ENCODE results near the gene ST7.
"Not testable (repeated sequence)": the region's sequence is repeated elsewhere in the genome, so short reads cannot be mapped to it uniquely, and the experiment has no call there.

Gene ST7

DNA sequence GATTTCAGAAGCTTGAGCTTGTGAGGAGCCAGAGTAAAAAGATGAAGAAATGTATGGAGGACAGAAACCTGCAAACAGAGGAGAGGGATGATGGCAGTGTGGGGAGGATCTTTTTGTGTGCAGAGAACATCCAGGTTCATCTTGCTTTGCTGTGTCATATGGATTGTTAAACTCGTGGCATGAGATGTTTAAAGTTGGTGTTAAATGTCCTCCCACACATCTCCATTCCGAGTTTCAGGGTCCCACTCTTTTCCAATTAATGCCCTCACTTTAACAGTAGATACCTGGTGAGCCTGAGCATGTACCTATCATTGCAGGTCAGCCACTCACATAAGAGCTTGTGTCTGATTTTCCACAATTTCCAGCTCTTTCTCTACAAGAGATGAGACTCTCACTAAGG is 147.7 kb downstream of the ST7 start:
- no peak for DNase-seq

DNA sequence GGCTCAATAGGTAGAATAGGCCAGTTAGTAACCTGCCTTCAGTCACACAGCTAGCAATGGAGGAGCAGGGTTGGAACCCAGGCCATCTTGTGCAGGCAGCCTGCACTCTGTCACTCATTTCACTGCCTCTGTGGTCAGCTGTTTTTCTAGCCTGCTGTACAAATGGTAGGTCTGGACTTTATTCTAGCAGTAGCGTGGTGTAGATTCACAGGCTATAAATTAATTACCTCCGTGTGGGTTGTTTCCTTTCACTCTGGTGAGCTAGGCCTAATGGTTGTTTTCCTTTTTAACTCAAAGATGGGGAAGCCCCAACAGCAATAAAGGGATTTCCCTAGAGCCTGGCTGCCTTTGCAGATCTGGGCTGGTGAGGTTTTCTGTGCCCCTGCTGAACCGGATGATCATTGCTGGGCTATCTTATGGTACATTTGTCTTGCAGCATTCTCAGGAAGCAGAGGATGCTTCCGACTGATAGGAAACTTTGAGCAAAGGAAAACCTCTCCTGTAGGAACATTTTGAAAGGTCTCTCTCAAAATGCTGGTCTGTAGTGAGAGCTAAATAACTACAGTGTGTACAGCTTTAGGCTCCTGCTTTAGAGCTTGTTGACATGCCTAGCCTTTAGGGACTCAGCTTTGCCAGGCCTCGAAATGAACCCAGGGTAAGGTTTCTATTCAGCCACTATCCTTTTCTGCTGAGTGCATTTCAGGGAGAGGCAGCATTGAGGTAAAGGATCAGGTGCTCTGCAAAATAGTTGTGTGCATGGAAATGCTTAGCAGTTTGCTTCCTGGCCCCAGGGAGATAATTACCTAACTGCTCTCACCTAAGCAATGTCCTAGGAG is 157.4 kb downstream of the ST7 start:
- DNase-seq: no peak

DNA sequence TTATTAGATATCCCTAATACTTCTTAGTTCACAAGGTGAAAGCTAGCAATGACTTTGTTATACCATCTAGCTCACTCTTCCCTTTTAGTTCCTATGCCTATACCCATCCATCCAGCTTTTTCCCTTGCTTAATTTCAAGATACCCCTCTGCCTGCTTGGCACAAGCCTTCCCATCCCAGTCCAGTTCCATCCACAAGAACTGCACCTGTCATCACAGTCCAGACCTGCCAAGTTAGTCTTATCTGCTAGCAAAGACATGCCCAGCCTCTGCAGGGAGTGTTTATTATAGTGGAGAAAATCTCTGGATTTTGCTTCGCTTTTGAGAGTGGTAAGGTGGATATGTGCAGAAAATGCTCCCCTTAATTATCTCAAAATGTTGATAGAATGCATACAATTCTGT is 158.2 kb downstream of the ST7 start:
- DNase-seq: no peak

DNA sequence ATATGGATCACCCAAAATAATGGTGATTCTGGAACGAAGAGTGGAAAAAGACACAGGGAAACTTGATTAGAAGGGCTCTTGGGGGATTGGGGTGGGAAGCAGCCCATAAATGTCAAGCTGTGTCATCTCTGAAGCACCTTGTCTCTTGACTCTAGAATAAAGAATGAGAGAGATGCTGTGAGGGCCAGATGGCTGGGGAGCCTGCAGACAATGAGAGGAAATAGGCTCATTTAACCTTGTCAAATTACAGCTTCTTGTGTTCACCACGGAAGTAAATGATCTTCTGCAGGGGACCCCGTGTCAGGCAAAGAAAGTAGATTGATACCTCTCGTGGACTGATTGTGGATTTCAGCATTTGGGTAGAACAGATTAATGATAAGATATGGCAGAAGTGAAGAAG is 159.3 kb downstream of the ST7 start:
- no peak for DNase-seq

DNA sequence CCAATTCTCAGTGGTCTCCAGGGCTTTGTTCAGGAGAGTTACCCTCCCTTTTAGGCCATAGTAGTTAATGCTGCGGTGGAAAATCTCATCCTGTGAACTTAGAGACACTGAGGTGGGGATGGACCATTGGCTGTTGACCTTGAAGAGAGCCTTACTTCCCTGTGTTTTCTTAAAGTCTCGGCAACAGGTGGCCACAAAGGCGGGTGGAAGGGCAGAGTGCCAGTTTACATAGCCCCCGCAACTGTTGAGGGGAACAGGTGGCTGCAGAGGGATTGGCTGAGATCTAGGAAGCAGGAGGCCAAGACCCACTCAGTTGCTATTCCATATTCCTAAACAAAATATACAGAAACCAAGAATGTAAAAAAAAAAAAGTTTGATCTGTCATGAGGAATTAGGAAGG is 160.6 kb downstream of the ST7 start:
- DNase-seq: no peak

DNA sequence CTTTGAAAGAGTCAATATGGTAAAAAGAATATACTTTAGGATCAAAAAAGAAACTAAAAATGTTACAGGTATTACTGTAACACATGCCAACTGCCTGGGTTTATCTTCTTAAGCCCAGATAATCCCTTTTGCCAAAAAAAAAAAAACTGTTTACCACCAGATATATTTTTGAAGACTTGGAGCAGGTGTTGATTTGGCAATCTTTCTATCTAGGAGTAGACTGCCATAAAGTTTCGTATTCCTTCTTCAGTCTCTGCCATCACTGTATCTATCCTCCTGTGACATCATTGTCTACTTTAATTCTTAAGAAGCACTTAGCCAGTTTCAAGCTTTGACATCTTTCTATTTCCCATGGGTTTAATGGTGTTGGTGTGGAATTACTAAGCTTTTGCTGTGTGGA is 161.0 kb downstream of the ST7 start:
- DNase-seq: no peak

DNA sequence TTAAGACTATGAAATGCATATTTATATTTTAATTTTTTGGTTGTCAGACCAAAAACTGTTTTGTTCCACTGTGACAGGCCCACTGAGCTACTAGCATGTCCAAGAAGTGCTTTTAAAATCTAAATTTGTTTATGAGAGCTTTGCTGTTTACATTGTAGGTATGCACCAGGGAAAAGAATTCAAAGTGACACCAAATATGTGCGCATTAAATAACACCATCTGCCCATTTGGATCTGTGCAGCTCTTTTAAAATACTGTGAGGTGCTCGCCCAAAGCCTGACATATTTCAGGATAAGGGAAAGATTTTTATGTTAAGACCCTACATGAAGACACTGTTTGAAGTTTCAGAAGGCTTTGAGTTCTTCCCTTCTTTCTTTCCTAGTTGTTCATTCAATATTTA is 162.9 kb downstream of the ST7 start:
- DNase-seq: no peak

DNA sequence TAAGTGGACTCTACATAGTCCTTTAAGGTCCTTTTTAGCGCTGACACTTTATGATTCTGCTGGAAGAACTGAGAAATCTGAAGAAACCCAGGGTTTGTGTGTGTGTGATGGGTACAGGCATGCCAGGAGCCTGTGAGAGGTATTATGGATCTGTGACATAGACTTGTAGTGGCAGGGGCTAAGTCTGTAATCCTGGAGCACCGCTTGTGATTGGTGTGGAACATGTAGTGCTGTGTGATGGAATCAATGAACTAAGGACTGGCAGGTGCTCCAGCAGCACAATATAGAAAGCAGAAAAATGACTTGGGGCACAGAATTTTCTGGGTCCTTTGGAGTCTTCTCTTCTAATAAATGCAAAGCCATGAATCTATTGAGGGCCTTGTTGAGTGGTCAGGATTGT is 163.9 kb downstream of the ST7 start:
- DNase-seq: no peak

DNA sequence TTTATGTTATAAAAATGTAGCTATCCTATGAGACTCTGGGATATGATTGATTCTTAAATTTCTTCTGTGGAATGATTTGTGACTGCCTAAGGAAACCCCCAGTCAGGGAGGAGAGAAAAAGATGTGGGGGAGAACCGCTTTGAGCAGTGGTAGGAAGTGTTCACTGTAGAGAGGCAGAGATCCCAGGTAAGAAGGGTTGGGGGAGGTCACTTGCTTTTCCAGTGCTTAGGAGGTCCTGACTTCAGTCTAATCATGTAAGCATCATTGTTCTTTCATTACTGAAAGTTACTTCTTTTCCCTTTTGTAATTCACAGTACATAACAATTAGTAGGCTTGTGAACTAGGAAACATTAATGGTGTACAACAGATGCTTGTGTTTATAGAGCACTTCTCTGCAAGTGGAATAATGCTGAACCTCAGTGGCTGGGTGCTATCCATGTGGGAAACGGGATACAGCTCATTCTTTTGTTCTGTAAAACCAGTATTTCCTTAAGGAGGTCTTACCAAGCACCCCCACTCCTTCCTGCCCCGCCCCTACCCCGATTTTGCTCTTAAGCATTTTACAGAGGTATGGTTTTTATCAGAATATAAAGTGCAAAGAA is 165.4 kb downstream of the ST7 start:
- DNase-seq: no peak

DNA sequence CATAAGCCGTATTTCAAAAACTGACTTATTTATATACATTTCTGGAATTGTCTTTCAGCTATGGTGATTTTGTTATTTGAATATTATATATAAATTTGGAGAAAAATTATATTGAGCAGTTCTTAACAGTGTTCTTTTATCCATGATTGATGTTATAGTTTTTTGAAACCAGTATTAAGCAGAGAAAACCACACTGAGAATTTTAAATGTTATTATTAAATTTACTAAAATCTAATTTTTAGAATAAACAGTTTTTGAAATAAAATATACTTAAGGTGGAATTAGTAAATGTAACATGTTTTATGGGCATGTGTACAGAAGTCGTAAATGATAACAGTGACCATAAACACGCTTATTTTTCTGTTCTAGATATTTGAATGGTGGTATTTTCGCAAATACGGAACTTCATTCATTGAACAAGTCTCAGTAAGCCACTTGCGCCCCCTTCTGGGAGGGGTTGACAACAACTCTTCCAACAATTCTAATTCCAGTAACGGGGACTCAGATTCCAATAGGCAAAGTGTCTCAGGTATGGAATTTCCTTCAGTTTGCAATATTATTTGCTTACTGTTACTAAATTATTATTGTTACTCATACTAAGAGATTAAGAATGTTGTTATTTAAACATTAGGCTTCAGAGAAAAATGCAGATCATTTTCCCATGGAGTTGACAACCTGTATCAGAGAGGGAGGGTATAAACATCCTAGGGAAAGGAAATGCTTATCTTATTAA is 166.1 kb downstream of the ST7 start:
- peak; percentile 68 for DNase-seq

DNA sequence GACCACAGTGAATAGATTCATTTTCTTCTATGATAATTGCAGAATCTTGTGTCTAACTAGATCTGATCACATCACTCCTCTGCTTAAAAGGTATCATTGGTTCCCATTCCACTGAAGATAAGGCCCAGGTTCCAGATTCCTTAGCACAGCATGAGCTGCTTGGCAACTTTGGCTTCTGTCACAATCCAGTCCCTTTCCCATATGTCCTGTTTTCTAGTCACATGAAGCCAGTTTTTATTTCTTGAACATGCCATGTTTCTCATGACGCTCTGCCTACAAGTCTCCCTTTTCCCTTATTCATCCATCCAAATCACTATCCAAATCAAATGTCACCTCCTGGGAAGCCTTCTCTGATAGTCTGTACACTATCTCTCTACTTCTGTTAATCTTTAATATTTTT is 167.0 kb downstream of the ST7 start:
- DNase-seq: not testable (repeated sequence)

DNA sequence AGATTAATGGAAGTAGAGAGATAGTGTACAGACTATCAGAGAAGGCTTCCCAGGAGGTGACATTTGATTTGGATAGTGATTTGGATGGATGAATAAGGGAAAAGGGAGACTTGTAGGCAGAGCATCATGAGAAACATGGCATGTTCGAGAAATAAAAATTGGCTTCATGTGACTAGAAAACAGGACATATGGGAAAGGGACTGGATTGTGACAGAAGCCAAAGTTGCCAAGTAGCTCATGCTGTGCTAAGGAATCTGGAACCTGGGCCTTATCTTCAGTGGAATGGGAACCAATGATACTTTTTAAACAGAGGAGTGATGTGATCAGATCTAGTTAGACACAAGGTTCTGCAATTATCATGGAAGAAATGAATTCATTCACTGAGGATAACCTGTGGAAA is 168.7 kb downstream of the ST7 start:
- DNase-seq: not testable (repeated sequence)

DNA sequence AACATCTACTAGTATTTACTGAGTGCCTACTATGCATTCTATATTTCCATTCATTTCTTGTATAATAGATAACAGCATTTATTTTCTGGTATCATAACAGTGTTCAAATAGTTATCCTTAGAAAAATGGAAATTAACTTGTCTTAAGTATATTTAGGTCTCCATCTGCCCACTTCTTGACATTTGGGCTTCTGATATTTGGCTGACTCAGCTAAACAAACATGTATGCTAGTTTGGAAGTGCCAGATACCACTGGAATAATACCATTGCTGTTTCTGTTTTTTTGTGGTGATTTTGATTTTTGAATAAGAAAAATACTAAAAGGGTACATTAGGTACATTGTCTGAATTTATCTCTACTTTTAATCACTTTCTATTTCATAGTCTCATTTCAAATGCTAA is 169.2 kb downstream of the ST7 start:
- DNase-seq: no peak

DNA sequence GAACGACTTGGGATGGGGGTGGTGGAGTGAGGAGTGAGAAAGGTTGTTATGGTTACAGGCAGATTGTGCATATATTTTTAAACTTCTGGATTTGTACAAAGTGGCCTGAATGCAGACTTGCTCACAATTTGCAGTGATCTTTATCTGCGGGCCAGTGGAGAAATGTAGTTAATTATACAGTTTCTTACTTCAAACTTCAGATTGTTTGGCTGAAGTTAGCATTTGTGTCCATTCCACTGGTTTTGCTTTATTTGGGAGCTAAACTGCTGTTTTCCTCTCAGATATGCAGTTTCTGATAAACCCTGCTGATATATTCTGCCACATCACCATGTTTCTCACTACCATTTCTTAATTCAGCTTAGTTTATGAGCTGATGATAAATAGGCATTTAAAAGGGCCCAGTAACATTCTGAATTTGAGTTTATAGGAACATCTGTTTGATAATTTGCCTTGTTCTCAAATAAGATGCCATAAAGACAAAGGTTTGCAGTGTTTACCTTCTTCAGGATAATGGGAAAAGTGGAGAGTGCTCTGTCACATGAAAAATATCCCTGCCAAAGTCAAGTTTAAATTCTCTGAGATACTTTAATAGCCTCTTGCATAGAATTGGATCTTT is 170.1 kb downstream of the ST7 start:
- DNase-seq: no peak

DNA sequence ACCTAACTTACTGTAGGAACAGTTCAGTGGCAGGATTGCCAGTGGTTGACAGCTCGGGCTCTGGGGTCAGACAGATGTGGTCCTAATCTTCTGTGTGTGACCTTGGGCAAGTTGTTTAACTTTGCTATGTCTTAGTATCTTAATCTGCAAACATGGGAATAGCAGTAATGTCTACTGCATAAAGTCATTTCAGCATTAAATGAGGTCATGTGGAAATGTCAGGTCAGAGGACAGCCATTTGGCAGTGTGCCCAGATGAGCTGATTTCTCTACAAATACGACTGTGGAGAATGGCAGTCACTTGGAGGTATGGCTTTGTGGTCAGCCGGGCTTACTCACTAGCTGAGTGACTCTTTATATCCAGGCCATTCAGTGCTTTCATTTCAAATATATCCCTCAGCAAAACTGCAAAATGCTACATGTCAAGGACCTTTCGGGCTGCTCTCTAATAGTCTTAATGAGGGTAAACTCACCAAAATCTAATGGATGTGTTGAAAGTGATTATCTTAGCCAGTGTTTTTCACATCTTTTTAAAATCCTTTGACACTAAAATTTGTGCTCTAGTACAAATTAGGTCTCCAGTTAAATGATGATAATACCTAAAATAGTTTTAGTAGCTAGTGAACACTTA is 171.4 kb downstream of the ST7 start:
- peak; percentile 75 for DNase-seq

DNA sequence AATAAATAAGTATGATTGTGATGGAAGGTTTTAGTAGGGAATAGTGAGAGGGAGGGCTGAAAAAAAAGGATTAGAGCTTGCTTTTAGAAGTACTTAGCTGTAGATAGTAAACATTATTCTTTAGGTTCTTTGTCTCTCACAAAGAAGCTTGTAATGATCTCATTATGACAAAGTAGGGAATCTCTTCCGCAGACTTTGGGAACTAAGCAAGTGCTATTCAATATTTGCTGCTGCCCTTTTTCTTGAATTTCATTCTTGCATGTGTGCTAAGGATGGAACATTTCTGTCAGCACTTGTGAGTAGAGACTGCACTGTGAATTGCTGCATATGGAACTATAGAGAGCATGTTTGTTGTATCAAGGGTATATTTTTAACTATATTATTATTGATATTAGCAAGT is 173.4 kb downstream of the ST7 start:
- no peak for DNase-seq

DNA sequence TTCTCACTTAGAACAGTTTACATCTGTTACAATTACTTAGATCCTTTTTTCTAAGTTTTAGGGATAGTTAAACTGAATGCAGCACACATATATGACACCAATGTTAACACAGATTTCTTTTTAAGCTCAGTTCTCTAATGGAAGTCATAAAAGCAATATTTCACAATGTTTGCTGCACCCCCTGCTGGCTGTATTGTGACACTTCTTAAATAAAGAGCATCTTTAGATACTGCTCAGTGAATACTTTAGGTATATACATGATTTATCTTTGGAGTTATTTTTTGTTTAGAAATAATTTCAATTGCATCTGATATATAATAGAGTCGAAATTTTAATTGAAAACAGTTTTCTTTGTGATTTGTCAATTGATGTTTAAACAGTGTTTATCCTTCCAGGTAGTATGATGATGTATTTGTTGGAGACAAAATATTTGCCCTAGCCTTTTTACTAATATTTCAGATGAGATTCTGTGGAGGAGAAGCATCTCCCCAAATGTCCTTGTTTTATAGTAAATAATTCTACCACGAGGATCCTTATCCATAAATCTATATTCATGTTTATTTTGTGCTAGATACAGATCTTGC is 174.4 kb downstream of the ST7 start:
- peak; percentile 28 for DNase-seq

DNA sequence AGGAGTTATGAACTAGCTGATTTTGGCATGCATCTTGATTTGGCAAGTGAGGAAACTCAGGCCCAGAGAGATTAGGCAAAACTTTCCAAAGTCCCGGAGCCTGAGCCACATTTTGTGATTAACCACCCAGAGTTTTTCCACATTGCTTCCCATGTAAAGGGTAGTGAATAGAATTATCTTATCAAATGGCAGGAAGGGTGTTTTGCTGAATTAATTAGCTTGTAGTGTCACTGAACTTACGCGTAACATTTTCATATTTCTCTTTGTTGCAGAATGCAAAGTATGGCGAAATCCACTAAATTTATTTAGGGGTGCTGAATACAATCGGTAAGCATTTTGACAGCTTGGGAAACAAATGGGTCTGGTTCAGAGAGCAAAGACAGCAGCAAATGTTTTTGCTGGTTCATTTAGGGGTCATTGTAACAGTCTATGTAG is 176.2 kb downstream of the ST7 start:
- no peak for DNase-seq

DNA sequence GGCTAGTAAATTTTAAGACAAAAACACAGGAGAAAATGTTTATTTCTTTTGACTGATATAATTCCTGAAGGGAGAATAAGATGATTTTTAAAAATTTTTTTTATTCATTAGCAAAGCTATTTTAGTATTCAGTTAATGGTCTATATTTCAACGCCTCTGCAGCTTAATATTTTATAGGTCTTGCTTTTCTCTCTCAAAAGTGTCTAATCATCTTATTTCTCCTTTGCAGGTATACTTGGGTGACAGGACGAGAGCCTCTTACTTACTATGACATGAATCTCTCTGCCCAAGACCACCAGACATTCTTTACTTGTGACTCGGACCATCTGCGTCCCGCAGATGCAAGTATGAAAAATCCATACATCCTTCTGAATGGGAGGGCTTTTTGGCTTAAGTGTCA is 177.0 kb downstream of the ST7 start:
- no peak for DNase-seq

DNA sequence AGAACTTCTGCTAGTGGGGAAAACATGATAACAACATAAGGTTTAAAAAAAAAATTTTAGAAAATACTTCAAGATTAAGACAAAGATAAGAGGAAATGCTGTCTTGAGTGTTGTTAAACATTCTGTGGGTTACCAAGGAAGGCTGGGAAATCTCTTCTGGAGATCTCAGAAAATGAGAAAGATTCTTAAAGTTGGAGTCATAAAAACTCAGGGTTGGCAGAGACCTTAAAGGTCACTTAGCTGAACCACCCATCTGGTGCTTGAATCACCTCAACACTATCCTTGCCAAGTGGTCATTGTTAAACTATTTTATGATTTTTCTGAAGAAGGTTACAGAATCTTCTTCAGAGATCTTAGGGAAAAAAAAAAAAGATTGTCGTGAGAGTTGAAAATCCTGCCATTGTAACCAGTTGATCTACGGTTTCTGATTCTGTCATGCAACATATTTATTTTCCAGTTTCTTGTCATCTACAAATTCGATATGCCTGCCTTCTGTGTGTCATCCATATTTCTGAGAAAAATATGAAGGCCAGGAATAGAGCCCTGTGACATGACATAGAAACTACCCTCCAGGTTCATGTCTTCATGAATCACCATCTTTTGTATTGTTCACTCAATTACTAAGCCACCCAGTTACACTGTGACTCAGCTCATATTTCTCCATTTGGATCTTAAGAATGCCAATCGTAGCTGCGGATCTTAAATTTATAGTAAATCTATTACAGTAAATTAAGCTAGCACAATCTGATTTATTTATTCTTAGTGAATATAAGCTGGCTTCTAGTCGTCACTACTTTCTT is 179.2 kb downstream of the ST7 start:
- peak; percentile 81 for DNase-seq

DNA sequence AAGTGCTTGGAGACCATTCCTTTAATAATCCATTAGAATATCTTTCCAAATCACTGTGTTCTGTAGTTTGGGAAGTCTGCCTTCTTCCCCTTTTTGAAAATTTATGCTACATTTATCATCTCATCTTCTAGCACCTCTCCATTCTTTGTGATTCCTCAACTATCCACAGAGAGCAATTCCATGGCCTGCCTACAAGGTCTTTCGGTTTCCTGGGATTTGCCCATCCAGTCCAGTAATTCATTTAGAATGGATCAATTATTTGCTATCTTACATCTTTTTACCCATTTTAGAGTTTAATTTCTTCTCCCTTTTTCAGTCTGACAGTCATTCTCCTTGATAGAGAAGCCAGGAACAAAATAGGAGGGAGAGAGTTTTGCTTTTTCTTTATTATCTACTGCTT is 179.8 kb downstream of the ST7 start:
- no peak for DNase-seq

DNA sequence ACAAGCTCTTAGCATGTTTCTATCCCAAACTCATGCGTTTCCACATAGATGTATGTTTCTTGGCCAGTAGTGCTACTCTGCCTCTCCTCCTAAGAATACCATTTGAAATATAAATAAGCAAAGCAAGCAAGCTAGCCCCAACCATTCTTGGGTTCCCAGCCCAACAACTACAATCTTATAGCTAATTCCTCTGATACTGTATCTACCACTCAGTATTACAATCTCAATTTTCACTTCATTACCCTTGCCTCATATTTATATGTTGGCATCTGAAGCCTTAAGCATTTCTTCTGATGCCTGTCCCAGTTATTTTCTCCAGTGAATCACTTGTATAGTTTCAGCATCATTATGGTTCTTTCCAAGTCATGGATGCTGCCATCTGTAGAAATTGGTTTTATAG is 181.1 kb downstream of the ST7 start:
- no peak for DNase-seq

All from kidney glomerular epithelial cell (primary cell).